H1 (cell line): ENCODE measurements around the gene SARNP. TPM values are rescaled to one million over a fixed set of nuclear protein-coding genes. Genes with fewer than 3 reads are reported as not detected.

Source experiments
- ASH2L ChIP-seq: fragments of 200-600, 300-600 bp; sonication (generic); IDR thresholded peaks from one replicate; pipeline ENCODE4 v1.7.1; 2017; ENCODE audit warnings: low read length
- BACH1 ChIP-seq: IDR thresholded peaks from 2 replicates; pipeline ENCODE4 v1.6.1; 2012; ENCODE audit warnings: low read length, improper control_type of control experiment
- CBX5 ChIP-seq: fragments of 300-800, 300-1000 bp; sonication (generic); IDR thresholded peaks from 2 replicates; pipeline ENCODE4 v1.7.1; 2016; ENCODE audit warnings: antibody characterized with exemption, low read length, low read depth
- CBX8 ChIP-seq: fragments of 300-800, 300-1000 bp; sonication (generic); IDR thresholded peaks from 2 replicates; pipeline ENCODE4 v1.7.1; 2016; ENCODE audit warnings: low read depth, low read length, borderline replicate concordance
- CREB1 ChIP-seq: IDR thresholded peaks from 2 replicates; pipeline ENCODE4 v1.6.1; 2012; ENCODE audit warnings: inconsistent platforms
- CTBP2 ChIP-seq: IDR thresholded peaks from 2 replicates; pipeline ENCODE4 v1.7.0; 2011; ENCODE audit warnings: borderline replicate concordance, mild to moderate bottlenecking, moderate library complexity, mixed read lengths, low read length; ENCODE audit not compliant: insufficient read depth, insufficient read length
- EGR1 ChIP-seq: IDR thresholded peaks from 2 replicates; pipeline ENCODE4 v1.6.1; 2011; ENCODE audit warnings: low read depth, low read length, borderline replicate concordance
- GABPA ChIP-seq: IDR thresholded peaks from 2 replicates; pipeline ENCODE4 v1.6.1; 2011; ENCODE audit warnings: mild to moderate bottlenecking, low read length, moderate library complexity, borderline replicate concordance; ENCODE audit not compliant: insufficient read depth
- HDAC6 ChIP-seq: IDR thresholded peaks from one replicate; pipeline ENCODE4 v1.7.1; 2012; ENCODE audit warnings: low read depth, mild to moderate bottlenecking, inconsistent platforms, low read length, moderate library complexity
- JUN ChIP-seq: IDR thresholded peaks from 2 replicates; pipeline ENCODE4 v1.6.1; 2011; ENCODE audit warnings: low read depth, mild to moderate bottlenecking, improper control_type of control experiment, low read length
- JUND ChIP-seq: IDR thresholded peaks from 2 replicates; pipeline ENCODE4 v1.6.1; 2011; ENCODE audit warnings: mild to moderate bottlenecking, improper control_type of control experiment, low read length
- KDM1A ChIP-seq: fragments of 200-600, 300-600 bp; sonication (generic); IDR thresholded peaks from 2 replicates; pipeline ENCODE4 v1.7.1; 2016; ENCODE audit warnings: mild to moderate bottlenecking, low read length, borderline replicate concordance
- KDM5A ChIP-seq: fragments of 200-600 bp; IDR thresholded peaks from 2 replicates; pipeline ENCODE4 v1.7.1; 2012; ENCODE audit warnings: mild to moderate bottlenecking, low read length, inconsistent platforms, mixed read lengths
- NANOG ChIP-seq: IDR thresholded peaks from 2 replicates; pipeline ENCODE4 v1.6.1; 2011; ENCODE audit warnings: low read length, low read depth, mild to moderate bottlenecking, inconsistent platforms; ENCODE audit not compliant: insufficient read depth, poor library complexity, severe bottlenecking
- POLR2A ChIP-seq, 2 experiments: IDR thresholded peaks; 1 replicate in 1 of 2; 2 replicates in 1 of 2; pipeline ENCODE4 v1.6.1; 2011; ENCODE audit warnings: low read depth in 2 of 2, low read length in 2 of 2, mild to moderate bottlenecking in 2 of 2; ENCODE audit errors: control extremely low read depth in 1 of 2
- RAD21 ChIP-seq, 2 experiments: IDR thresholded peaks in 1 of 2; conservative IDR thresholded peaks in 1 of 2; 2 replicates each; pipeline ENCODE4 v1.6.1; 2011; ENCODE audit warnings: low read depth in 2 of 2, low read length in 2 of 2, improper control_type of control experiment in 1 of 2, inconsistent platforms in 1 of 2, mild to moderate bottlenecking in 1 of 2, moderate library complexity in 1 of 2
- RBBP5 ChIP-seq: IDR thresholded peaks from 2 replicates; pipeline ENCODE4 v1.7.1; 2012; ENCODE audit warnings: low read depth, mild to moderate bottlenecking, inconsistent platforms, low read length, moderate library complexity, borderline replicate concordance
- RFX5 ChIP-seq: IDR thresholded peaks from 2 replicates; pipeline ENCODE4 v1.6.1; 2011; ENCODE audit warnings: low read depth, low read length, improper control_type of control experiment, borderline replicate concordance
- SAP30 ChIP-seq: fragments of 300-600 bp; sonication (generic); IDR thresholded peaks from 2 replicates; pipeline ENCODE4 v1.7.1; 2012; ENCODE audit warnings: low read length, moderate library complexity, mild to moderate bottlenecking, inconsistent platforms; ENCODE audit not compliant: insufficient read depth, insufficient replicate concordance
- SIRT6 ChIP-seq: IDR thresholded peaks from one replicate; pipeline ENCODE4 v1.7.1; 2012; ENCODE audit warnings: low read length, inconsistent platforms
- SP2 ChIP-seq: IDR thresholded peaks from 2 replicates; pipeline ENCODE4 v1.6.1; 2012; ENCODE audit warnings: mild to moderate bottlenecking, low read length, inconsistent platforms
- TAF1 ChIP-seq: IDR thresholded peaks from 2 replicates; pipeline ENCODE4 v1.6.1; 2011; ENCODE audit warnings: mild to moderate bottlenecking, low read depth, low read length
- TBP ChIP-seq: IDR thresholded peaks from 2 replicates; pipeline ENCODE4 v1.6.1; 2011; ENCODE audit warnings: low read depth, low read length, improper control_type of control experiment
- polyA plus RNA-seq, 7 experiments: library from polyadenylated mRNA; depleted of rRNA in 3 of 7; stranded (reverse) in 5 of 7; unstranded in 2 of 7; fragments of >200 nt in 5 of 7; fragments of 200-250 nt in 2 of 7; gene quantifications; 1 replicate in 5 of 7; 2 replicates in 1 of 7; 4 replicates in 1 of 7; pipeline versions ENCODE4 v1.2.1 to v1.2.3, GENCODE V29; 2011 to 2013; ENCODE audit warnings: missing spikeins in 2 of 7, mixed read lengths in 2 of 7
- total RNA-seq: library from RNA; stranded (reverse); fragmentation: NEBNext Ultra II Directional; extraction: Animal tissue kit (Norgen Biotek cat#: 25700); gene quantifications from 2 replicates; pipeline ENCODE4 v1.2.1, GENCODE V29; 2021

SARNP gene
- total and polyA plus RNA-seq, 2 of the 8 experiments (the other 6 are each of a cell fraction or from before 2014, with no cell fraction given) = 114 to 226 TPM

GRCh38 chr12:55738123-55739024 is 79.2 kb downstream of the SARNP start (continued):
- no peak for TF ChIP-seq HDAC6
- TF ChIP-seq TBP = peak; percentile 42
- TF ChIP-seq NANOG = no peak
- TF ChIP-seq GABPA = no peak
- peak; percentile 9; the same call in 1 of the 2 replicates for TF ChIP-seq SP2
- TF ChIP-seq EGR1 = no peak
- no peak for TF ChIP-seq JUN
- peak; percentile 80 for TF ChIP-seq KDM5A
- TF ChIP-seq SIRT6 = no peak
- TF ChIP-seq JUND = no peak
- TF ChIP-seq TAF1 = peak; percentile 61; the same call in 1 of the 2 replicates
- TF ChIP-seq POLR2A (IDR thresholded peaks at IDR 0.05; ENCODE audit: control extremely low read depth in 1 of 2, low read depth in 2 of 2, low read length in 2 of 2) = peak in 1 of 2 experiments; percentile 61; a peak in 2 of 3 replicates
- TF ChIP-seq BACH1 = no peak
- TF ChIP-seq CREB1 = no peak; the same call in 1 of the 2 replicates
- no peak for TF ChIP-seq RBBP5
- TF ChIP-seq RFX5 = peak; percentile 61; the same call in 1 of the 2 replicates
- peak; percentile 52 for TF ChIP-seq ASH2L
- no peak for TF ChIP-seq SAP30
- TF ChIP-seq CBX5 = no peak
- TF ChIP-seq CBX8 = no peak
- no peak for TF ChIP-seq KDM1A
- TF ChIP-seq RAD21 (IDR thresholded peaks at IDR 0.05 in 1 of 2, conservative IDR thresholded peaks at IDR 0.05 in 1 of 2; ENCODE audit: low read depth in 2 of 2, low read length in 2 of 2) = peak; percentile 91 to 92
- no peak for TF ChIP-seq CTBP2
